ENCODE data around the gene EXOSC5.

DNA sequence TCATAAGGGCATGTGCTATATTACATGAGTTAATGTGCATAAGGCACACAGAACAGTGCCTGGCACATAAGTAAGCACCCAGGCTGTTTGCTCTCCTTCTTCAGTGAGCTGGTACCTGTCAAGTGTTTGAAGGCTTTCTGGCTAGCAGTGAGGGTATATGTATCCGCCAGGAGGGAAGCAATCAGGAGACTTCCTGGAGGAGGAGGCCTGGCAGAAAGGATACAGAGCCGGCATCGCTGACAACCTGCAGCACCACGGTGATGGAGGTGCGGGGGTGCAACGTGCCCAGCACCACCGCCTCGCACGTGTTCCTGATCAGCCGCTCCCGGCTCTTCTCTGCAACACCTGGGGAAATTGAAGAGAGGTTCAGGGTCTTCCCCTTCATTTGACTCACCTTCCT is 5.5 kb downstream of the EXOSC5 start:
- no peak for TF ChIP-seq CTCF (IDR thresholded peaks at IDR 0.05; ENCODE audit: low read depth, low read length)
- no peak for TF ChIP-seq EZH2phosphoT487 (IDR thresholded peaks at IDR 0.05; ENCODE audit: low read depth)
